ENCODE measurements around the gene RPRD1B.

Gene RPRD1B

DNA sequence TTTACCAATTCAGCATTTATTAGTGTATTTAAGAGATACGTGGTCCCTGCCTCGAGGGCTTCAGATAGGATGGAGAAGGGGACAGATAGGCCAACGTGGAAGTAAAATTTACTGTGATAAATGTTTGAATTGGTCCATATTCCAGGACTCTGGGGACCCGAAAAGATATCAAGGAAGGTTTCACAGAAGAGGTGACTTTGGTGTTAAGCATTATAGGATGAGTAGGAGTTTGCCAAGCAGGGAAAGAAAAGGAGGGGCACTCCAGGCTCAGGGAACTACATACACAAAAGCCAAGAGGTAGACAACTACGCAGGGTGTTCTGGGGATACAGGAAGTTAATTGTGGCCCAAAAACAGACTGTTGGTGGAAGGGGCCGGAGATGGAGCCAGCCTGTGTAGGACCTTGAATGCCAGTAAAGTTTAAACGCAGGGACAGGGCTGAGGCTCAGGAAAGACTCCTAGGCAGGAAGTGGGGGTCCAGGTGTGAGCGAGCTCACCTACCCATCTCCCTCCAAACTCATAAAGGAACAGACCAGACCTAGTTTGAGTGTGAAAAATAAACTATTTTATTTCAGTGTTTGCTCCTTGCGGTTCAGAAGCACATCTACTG lies 94.5 kb downstream of the RPRD1B start:
- Histone ChIP-seq H3K18ac (ENCODE audit: low read depth in 1 of 2, low read length in 2 of 2) (no peak overlapping the region), H3K36me3 (ENCODE audit: control insufficient read depth in 1 of 2, insufficient read depth in 2 of 2, low read depth in 1 of 2, low read length in 2 of 2) (no peaks in the 10 kb centered on the region), H3K4ac (ENCODE audit: low read depth in 1 of 2, low read length in 2 of 2) (peak overlapping the region in 1 of 2 experiments; percentile 16), H3K79me1 (replicated peaks; ENCODE audit: low read length, poor library complexity, severe bottlenecking) (no peaks in the 10 kb centered on the region), H2AFZ (ENCODE audit: low read depth, low read length) (no peak overlapping the region), H2BK15ac (ENCODE audit: low read depth, poor library complexity, severe bottlenecking) (no peak overlapping the region), H3K27ac (ENCODE audit: low read length, poor library complexity, severe bottlenecking) (no peak overlapping the region), H3K27me3 (ENCODE audit: control insufficient read depth in 1 of 2, insufficient read depth in 1 of 2, low read length in 2 of 2) (peaks cover 0 to 21% of the 10 kb centered on the region in 2 experiments), H3K23ac (ENCODE audit: low read length in 2 of 2) (no peak overlapping the region), H2BK12ac (ENCODE audit: low read length in 2 of 2) (peak overlapping the region in 1 of 2 experiments; percentile 18), H3K4me1 (ENCODE audit: control insufficient read depth, insufficient read depth, low read depth, low read length) (peaks cover 24% of the 10 kb centered on the region), H2AK5ac (ENCODE audit: low read length, severe bottlenecking) (no peak overlapping the region), H4K8ac (ENCODE audit: low read length) (peak overlapping the region; percentile 27), H3K14ac (ENCODE audit: low read length in 2 of 2) (no peak overlapping the region), H3K9me3 (ENCODE audit: control insufficient read depth, low read length) (no peaks in the 10 kb centered on the region), H3K9ac (ENCODE audit: low read length) (no peak overlapping the region), H3K4me2 (ENCODE audit: low read length, poor library complexity, severe bottlenecking) (no peak overlapping the region), H3K4me3 (ENCODE audit: insufficient read depth in 1 of 2, low read depth in 1 of 2, low read length in 2 of 2) (no peak overlapping the region), H2BK5ac (ENCODE audit: low read depth, low read length, poor library complexity, severe bottlenecking) (no peak overlapping the region), H2BK120ac (ENCODE audit: low read depth, low read length) (peak overlapping the region; percentile 23), H4K91ac (ENCODE audit: low read length) (no peak overlapping the region)
- 93% methylated on average over 7 of the region's 9 CpGs for WGBS
- DNase-seq, result no peak

DNA sequence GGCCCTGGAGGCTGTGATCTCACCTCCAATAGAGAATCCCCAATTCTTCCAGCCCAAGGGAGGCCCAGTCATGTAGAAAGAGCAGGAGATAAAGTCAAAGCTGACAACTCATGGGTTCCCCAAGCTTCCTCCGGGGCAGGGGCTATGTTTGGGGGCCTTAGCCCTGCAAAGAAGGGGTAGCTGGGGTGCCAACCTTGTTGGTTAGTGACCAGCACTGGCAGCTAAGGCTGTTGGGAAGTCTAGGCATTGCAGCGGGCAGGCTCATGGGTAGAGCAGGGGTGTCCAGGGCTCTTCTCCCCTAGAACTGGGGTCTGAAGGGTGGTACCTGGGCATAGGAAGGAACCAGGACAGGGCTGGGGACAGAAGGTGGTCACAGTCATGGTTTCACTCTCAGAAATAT lies 95.1 kb downstream of the RPRD1B start:
- H2BK5ac ChIP-seq (ENCODE audit: low read depth, low read length, poor library complexity, severe bottlenecking), result no peak overlapping the region
- no peak overlapping the region for H3K23ac ChIP-seq (ENCODE audit: low read length in 2 of 2)
- H4K91ac ChIP-seq (ENCODE audit: low read length), result no peak overlapping the region
- peak overlapping the region; percentile 41 to 84 for H3K18ac ChIP-seq (ENCODE audit: low read depth in 1 of 2, low read length in 2 of 2)
- H3K9me3 ChIP-seq (ENCODE audit: control insufficient read depth, low read length), result no peaks in the 10 kb centered on the region
- H3K4me3 ChIP-seq (ENCODE audit: insufficient read depth in 1 of 2, low read depth in 1 of 2, low read length in 2 of 2), result no peak overlapping the region
- no peak overlapping the region for H2AK5ac ChIP-seq (ENCODE audit: low read length, severe bottlenecking)
- peak overlapping the region; percentile 15 to 41 for H2BK12ac ChIP-seq (ENCODE audit: low read length in 2 of 2)
- no peak overlapping the region for H2BK15ac ChIP-seq (ENCODE audit: low read depth, poor library complexity, severe bottlenecking)
- H3K4me1 ChIP-seq (ENCODE audit: control insufficient read depth, insufficient read depth, low read depth, low read length), result peaks cover 22% of the 10 kb centered on the region
- H3K79me1 ChIP-seq (replicated peaks; ENCODE audit: low read length, poor library complexity, severe bottlenecking), result no peaks in the 10 kb centered on the region
- no peaks in the 10 kb centered on the region for H3K36me3 ChIP-seq (ENCODE audit: control insufficient read depth in 1 of 2, insufficient read depth in 2 of 2, low read depth in 1 of 2, low read length in 2 of 2)
- no peak overlapping the region for H3K9ac ChIP-seq (ENCODE audit: low read length)
- peak overlapping the region; percentile 24 to 55 for H3K4ac ChIP-seq (ENCODE audit: low read depth in 1 of 2, low read length in 2 of 2)
- 99% methylated on average over 2 of the region's 2 CpGs for WGBS
- peak overlapping the region; percentile 1 for H4K8ac ChIP-seq (ENCODE audit: low read length)
- no peak overlapping the region for H2BK120ac ChIP-seq (ENCODE audit: low read depth, low read length)
- H2AFZ ChIP-seq (ENCODE audit: low read depth, low read length), result no peak overlapping the region
- H3K27ac ChIP-seq (ENCODE audit: low read length, poor library complexity, severe bottlenecking), result no peak overlapping the region
- H3K14ac ChIP-seq (ENCODE audit: low read length in 2 of 2), result peak overlapping the region in 1 of 2 experiments; percentile 35
- H3K4me2 ChIP-seq (ENCODE audit: low read length, poor library complexity, severe bottlenecking), result no peak overlapping the region
- DNase-seq, result no peak
- H3K27me3 ChIP-seq (ENCODE audit: control insufficient read depth in 1 of 2, insufficient read depth in 1 of 2, low read length in 2 of 2), result peaks cover 0 to 25% of the 10 kb centered on the region in 2 experiments

DNA sequence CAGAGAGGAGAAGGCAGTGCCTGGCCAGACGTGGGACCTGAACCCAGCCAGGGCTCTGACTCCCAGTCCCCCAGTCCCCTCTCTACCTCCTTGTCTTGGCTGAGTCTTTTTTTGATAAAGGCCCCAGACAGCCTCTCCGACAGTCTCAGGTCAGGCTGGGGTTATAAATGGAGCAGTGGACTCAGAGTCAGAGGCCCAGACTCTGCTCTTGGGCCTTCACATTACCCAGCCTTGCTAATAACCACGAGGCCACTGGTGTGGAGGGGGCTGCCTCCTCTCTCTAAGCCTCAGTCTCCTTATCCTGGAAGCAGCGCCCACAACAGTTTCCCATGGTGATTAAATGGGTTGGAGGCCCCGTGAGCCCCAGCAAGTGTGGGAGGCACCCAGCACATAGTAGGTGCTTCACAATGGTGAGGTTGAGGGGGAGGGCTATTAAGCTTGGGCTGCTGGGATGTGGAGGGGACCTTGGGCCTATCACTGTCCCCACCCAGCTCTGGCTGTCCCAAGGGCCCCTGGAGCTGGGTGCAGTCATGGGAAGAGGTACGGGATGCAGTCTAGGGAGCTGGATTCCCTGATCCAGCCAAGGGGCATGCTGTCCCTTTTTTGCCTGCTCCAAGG lies 95.8 kb downstream of the RPRD1B start:
- H3K4me1 ChIP-seq (ENCODE audit: control insufficient read depth, insufficient read depth, low read depth, low read length), result peaks cover 23% of the 10 kb centered on the region
- DNase-seq, result no peak
- H3K79me1 ChIP-seq (replicated peaks; ENCODE audit: low read length, poor library complexity, severe bottlenecking), result no peaks in the 10 kb centered on the region
- H2AK5ac ChIP-seq (ENCODE audit: low read length, severe bottlenecking), result no peak overlapping the region
- peaks cover 0 to 25% of the 10 kb centered on the region in 2 experiments for H3K27me3 ChIP-seq (ENCODE audit: control insufficient read depth in 1 of 2, insufficient read depth in 1 of 2, low read length in 2 of 2)
- no peak overlapping the region for H2AFZ ChIP-seq (ENCODE audit: low read depth, low read length)
- peak overlapping the region in 1 of 2 experiments; percentile 28 for H3K18ac ChIP-seq (ENCODE audit: low read depth in 1 of 2, low read length in 2 of 2)
- no peaks in the 10 kb centered on the region for H3K9me3 ChIP-seq (ENCODE audit: control insufficient read depth, low read length)
- no peak overlapping the region for H2BK5ac ChIP-seq (ENCODE audit: low read depth, low read length, poor library complexity, severe bottlenecking)
- H4K8ac ChIP-seq (ENCODE audit: low read length), result peak overlapping the region; percentile 52
- 96% methylated on average over 5 of the region's 6 CpGs for WGBS
- no peak overlapping the region for H3K4me2 ChIP-seq (ENCODE audit: low read length, poor library complexity, severe bottlenecking)
- H2BK12ac ChIP-seq (ENCODE audit: low read length in 2 of 2), result peak overlapping the region in 1 of 2 experiments; percentile 41
- peak overlapping the region; percentile 30 for H4K91ac ChIP-seq (ENCODE audit: low read length)
- H3K23ac ChIP-seq (ENCODE audit: low read length in 2 of 2), result no peak overlapping the region
- H3K27ac ChIP-seq (ENCODE audit: low read length, poor library complexity, severe bottlenecking), result no peak overlapping the region
- H3K36me3 ChIP-seq (ENCODE audit: control insufficient read depth in 1 of 2, insufficient read depth in 2 of 2, low read depth in 1 of 2, low read length in 2 of 2), result no peaks in the 10 kb centered on the region
- no peak overlapping the region for H3K4ac ChIP-seq (ENCODE audit: low read depth in 1 of 2, low read length in 2 of 2)
- no peak overlapping the region for H3K9ac ChIP-seq (ENCODE audit: low read length)
- H2BK15ac ChIP-seq (ENCODE audit: low read depth, poor library complexity, severe bottlenecking), result peak overlapping the region; percentile 26
- H2BK120ac ChIP-seq (ENCODE audit: low read depth, low read length), result no peak overlapping the region
- H3K4me3 ChIP-seq (ENCODE audit: insufficient read depth in 1 of 2, low read depth in 1 of 2, low read length in 2 of 2), result no peak overlapping the region
- no peak overlapping the region for H3K14ac ChIP-seq (ENCODE audit: low read length in 2 of 2)

DNA sequence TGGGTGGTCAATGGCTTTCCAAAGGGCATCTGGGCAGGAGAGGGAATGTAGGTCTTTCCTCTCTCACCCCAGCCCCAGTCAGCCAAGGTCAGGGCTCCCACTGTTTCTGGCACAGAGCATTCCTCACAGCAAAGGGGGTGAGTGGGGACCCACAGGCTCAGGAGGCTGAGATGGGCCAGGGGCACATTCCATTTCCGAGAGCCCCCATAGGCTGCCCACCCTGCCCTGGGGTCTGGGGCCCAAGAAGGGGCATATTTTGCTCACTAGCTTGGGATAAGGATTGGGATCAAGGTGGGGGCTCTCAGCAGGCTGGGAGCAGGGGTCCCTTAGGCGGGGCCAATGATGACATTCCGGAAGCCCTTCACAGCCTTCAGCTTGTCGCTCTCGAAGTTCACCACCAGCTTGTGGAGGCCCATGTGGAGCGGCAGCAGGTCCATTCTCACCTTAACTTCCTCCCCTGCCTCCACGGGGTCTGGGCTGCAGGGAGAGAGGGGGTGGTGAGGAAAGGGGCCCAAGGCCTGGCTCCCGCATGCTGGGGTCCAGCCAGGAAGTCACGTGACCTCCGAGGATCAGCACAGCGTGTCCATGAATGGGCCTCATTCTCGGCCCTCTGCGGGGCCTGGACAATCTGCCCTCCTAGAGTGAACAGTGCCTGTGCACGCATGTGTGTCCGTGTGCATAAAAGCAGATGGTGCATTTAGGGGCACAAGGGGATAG lies 96.5 kb downstream of the RPRD1B start:
- peak overlapping the region in 1 of 2 experiments; percentile 30 for H2BK12ac ChIP-seq (ENCODE audit: low read length in 2 of 2)
- H3K79me1 ChIP-seq (replicated peaks; ENCODE audit: low read length, poor library complexity, severe bottlenecking), result no peaks in the 10 kb centered on the region
- no peak overlapping the region for H3K4me3 ChIP-seq (ENCODE audit: insufficient read depth in 1 of 2, low read depth in 1 of 2, low read length in 2 of 2)
- H2BK15ac ChIP-seq (ENCODE audit: low read depth, poor library complexity, severe bottlenecking), result no peak overlapping the region
- DNase-seq, result no peak
- H3K9ac ChIP-seq (ENCODE audit: low read length), result no peak overlapping the region
- H3K4ac ChIP-seq (ENCODE audit: low read depth in 1 of 2, low read length in 2 of 2), result no peak overlapping the region
- no peak overlapping the region for H3K27ac ChIP-seq (ENCODE audit: low read length, poor library complexity, severe bottlenecking)
- 92% methylated on average over 15 of the region's 15 CpGs for WGBS
- no peaks in the 10 kb centered on the region for H3K9me3 ChIP-seq (ENCODE audit: control insufficient read depth, low read length)
- H3K4me2 ChIP-seq (ENCODE audit: low read length, poor library complexity, severe bottlenecking), result no peak overlapping the region
- no peaks in the 10 kb centered on the region for H3K36me3 ChIP-seq (ENCODE audit: control insufficient read depth in 1 of 2, insufficient read depth in 2 of 2, low read depth in 1 of 2, low read length in 2 of 2)
- no peak overlapping the region for H2BK5ac ChIP-seq (ENCODE audit: low read depth, low read length, poor library complexity, severe bottlenecking)
- no peak overlapping the region for H2BK120ac ChIP-seq (ENCODE audit: low read depth, low read length)
- H4K8ac ChIP-seq (ENCODE audit: low read length), result no peak overlapping the region
- peak overlapping the region in 1 of 2 experiments; percentile 28 for H3K18ac ChIP-seq (ENCODE audit: low read depth in 1 of 2, low read length in 2 of 2)
- peaks cover 0 to 27% of the 10 kb centered on the region in 2 experiments for H3K27me3 ChIP-seq (ENCODE audit: control insufficient read depth in 1 of 2, insufficient read depth in 1 of 2, low read length in 2 of 2)
- H4K91ac ChIP-seq (ENCODE audit: low read length), result peak overlapping the region; percentile 30
- no peak overlapping the region for H3K23ac ChIP-seq (ENCODE audit: low read length in 2 of 2)
- no peak overlapping the region for H2AK5ac ChIP-seq (ENCODE audit: low read length, severe bottlenecking)
- H3K4me1 ChIP-seq (ENCODE audit: control insufficient read depth, insufficient read depth, low read depth, low read length), result peaks cover 29% of the 10 kb centered on the region
- no peak overlapping the region for H3K14ac ChIP-seq (ENCODE audit: low read length in 2 of 2)
- H2AFZ ChIP-seq (ENCODE audit: low read depth, low read length), result no peak overlapping the region

Measured in mesenchymal stem cell (in vitro differentiated cells and primary cell).